GF-D8 (cell line): ENCODE measurements around the gene LRFN3.
"Not testable (repeated sequence)": the region's sequence is repeated elsewhere in the genome, so short reads cannot be mapped to it uniquely, and the experiment has no call there.

Experiments
- DNase-seq: peaks from one replicate; lab custom pipeline; 2025; lab: John Stamatoyannopoulos, UW

Gene LRFN3

GRCh38 chr19:35939307-35940077 lies 3.3 kb downstream of the LRFN3 start:
- no peak for DNase-seq

- DNase-seq = no peak
Observed at GRCh38 chr19:35940078-35940775, 4.1 kb downstream of the LRFN3 start.

DNA sequence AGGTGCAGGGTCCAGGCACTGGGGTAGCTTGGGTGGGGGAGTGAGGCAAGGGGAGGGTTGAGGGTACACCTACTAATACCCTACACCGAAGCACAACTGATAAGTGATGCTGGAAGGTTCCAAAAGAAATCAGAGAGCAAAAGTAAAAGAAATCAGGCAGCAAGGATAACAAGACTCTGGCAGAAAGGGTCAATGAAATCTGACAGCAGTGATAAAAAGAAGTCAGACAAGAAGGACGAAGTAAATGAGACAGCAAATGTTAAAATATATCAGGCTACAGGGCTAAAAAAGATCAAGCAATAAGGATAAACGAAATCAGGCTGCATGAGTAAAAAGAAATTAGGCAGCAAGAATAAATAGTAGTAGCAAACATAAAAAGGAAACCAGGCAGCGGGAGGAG lies 4.7 kb downstream of the LRFN3 start:
- DNase-seq = no peak

- DNase-seq = no peak
Observed at GRCh38 chr19:35942235-35942634, 6.1 kb downstream of the LRFN3 start.

GRCh38 chr19:35943321-35944301 lies 7.4 kb downstream of the LRFN3 start:
- no peak for DNase-seq

- no peak for DNase-seq
Observed at GRCh38 chr19:35944556-35944955, 8.4 kb downstream of the LRFN3 start.

GRCh38 chr19:35945121-35945790 lies 9.1 kb downstream of the LRFN3 start:
- no peak for DNase-seq

- no peak for DNase-seq
Observed at GRCh38 chr19:35946203-35946602, 10.0 kb downstream of the LRFN3 start.

DNA sequence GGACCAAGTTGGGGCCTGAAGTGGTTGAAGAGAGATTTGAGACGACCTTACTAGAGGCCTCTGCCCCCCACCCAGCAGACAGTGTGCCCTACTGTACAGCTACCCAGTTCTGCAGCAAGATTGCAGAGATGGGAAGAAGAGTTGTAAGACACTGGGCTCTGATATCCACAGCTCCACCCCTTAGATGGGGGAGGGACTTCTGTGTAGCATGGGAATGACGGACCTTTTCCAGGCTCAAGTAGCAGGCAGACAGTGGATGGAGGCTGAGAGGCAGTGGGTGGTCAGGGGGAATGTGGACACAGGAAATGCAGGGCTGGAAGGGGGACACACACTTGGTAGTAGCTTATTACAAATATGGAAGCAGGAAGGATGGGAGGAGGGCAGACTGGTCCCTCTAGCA lies 13.0 kb downstream of the LRFN3 start:
- no peak for DNase-seq

DNA sequence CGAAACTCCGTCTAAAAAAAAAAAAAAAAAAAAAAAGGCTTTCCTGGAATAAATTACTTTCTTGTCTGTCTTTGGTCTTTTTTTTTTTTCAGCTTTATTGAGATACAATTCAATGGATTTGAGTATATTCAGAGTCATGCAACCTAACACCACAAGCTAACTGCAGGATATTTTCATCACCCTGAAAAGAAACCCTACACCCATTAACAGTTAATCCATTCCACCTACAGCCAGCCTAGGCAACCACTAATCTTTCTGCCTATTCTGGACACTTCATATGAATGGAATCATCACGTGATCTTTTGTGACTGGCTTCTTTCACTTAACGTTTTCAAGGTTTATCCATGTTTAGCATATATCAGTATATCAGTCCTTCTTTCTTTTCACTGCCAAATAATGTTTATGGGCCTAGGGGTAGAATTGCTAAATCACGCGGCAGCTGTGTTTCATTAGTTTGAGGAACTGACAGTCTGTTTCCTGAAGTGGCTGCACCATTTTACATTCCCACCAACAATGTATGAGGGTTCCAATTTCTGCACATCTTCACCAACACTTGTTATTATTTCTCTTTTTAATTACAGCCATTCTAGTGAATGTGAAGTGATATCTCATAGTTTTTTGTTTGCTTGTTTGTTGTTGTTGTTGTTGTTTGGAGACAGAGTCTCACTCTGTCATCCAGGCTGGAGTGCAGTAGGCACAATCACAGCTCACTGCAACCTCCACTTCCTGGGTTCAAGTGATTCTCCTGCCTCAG lies 19.9 kb downstream of the LRFN3 start:
- peak; percentile 7 for DNase-seq

GRCh38 chr19:35957411-35957810 lies 21.2 kb downstream of the LRFN3 start:
- DNase-seq = not testable (repeated sequence)

DNA sequence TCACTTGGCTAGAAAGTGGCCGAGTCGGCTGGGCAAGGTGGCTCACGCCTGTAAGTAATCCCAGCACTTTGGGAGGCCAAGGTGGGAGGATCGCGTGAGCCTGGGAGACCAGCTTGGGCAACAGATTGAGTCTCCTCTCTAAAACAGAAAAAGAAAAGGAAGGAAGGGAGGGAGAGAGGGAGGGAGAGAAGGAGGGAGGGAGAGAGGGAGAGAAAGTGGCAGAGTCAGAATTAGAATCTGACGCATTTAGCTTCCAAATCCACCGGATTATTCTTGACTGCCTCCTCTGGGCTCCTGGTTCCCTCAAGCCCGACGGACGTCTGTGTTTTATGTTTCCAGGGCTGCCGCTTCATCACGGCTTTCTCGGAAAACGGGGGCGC lies 22.5 kb downstream of the LRFN3 start:
- DNase-seq = no peak

DNA sequence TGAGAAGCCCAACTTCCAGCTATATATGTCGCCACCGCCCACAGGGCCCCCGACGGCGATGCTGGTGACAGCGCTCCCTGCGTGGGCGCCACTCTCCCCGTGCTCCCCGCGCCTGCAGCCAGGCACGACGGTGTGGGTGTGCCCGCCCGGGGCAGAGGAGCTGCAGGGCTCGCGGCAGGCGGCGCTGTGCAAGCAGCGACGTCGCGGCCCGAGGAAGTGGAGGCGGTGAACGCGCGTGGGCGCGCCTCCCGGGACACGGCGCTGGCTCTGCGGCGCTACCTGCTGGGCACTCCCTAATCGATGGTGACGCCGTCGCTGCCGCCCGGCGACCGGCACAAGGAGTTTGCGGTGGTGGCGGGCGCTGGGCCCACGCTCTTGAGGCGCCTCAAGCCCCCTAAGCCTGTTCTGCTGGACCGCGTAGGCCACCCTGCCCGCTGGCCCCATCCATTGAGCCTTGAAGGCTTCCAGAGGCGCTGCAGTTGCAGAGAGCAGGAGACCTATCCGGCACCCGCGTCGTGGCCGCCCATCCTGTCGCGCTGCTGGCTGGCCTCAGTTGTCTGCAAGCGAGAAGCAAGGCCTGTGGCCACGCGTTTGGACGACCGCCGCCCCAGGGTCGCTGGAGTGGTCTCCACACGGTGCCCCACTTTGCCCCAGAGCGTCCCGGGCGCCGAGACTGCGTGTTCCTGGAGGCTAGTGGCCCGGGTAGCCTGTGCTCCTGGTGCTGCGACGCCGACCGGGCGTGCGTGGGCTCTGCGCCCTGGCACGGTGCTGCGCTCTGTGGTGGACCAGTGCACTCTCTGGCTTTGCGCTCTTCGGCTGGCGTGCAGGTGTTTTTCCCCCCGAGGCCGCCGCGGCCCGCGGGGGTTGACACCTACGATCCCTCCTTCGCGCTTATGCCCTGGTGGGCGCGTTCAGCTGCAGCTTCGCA lies 23.1 kb downstream of the LRFN3 start:
- DNase-seq = no peak

DNA sequence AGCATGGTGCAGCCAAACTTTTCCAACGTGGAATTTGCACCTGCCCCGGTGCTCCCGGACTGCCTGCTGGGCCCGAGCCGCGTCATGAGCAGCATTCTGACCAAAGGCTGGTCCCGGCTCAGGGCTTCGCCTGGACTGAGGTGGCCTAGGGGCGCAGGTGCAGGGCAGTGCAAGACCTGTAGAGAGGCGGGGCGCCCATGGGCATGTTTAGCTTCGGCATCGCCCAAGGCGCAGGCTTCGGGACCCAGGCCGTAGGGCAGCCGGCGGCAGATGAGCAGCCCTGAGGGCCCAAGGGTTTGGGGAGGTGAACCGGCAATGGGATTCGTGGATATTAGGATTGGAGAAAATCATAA lies 23.8 kb downstream of the LRFN3 start:
- no peak for DNase-seq

GRCh38 chr19:35960432-35960972 lies 24.3 kb downstream of the LRFN3 start:
- no peak for DNase-seq

DNA sequence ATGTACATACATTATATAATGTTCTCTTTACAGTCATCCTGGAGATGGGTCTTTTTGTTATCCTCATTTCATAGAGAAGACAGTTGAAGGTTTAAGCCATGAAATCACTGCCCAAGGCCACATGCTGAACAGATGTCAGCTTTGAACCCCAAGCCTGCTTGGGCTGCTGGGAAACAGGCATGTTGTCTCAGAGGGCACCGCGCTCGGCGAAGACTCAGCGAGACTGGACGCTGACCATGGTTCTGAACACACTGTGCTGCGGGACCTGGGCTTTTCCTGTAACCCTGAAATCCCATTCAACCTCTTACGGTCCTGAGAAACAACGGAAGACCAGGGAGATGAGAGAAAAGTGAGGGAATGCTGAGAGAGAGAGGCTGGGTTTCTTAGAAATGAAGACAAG lies 27.3 kb downstream of the LRFN3 start:
- no peak for DNase-seq

DNA sequence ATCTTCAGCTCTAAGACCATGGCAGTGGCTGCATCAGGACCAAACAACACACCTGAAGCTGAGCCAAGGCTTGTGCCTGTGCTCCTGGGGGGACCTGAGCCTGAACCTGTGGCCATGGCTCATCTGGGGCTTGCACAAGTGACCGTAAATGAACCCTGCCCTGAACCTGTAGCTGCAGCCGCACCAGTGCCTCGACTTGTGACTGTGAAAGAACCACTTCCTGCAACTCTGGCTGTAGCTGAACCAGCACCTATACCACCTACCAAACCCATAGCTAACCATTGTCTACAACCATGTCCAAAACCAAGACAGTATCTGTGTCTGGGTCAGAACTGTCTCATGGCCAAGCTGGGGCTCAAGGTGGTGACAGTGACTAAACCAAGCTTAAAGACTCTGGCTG lies 30.6 kb downstream of the LRFN3 start:
- DNase-seq = no peak

- DNase-seq = no peak
Observed at GRCh38 chr19:35973487-35973886, 37.3 kb downstream of the LRFN3 start.

DNA sequence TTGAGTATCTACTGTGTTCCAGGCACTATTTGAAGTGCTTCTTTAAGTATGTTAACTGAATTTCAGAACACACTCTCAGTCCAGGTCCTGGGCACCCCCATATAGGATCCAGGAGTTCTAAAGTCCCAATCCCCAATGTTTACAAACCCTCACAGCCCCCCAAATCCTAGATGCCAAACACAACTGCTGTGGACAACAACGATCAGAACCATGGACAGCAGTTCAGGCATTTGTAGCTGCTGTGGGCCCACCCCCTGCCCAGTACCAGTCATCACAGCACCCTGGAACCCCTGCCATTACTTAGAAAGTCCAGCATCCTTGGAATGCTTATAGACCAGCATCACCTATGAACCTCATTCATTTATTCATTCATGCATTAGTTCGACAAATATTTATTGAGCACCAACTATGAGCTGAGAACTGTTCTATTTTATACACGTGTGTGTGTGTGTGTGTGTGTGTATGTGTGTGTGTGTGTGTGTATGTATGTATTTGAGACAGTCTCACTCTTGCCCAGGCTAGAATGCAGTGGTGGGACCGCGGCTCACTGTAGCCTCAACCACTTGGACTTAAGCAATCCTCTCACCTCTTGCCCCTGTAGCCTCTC lies 39.5 kb downstream of the LRFN3 start:
- DNase-seq = no peak
